Chondrocyte (in vitro differentiated cells): ENCODE results near the gene GRIP1. TPM values are rescaled to one million over a fixed set of nuclear protein-coding genes. Genes with fewer than 3 reads are reported as not detected.

Source experiments
- DNase-seq: peaks from one replicate; pipeline ENCODE4 v3.0.0; 2021; ENCODE audit warnings: mixed read lengths, low spot score
- H3K27ac Mint-ChIP-seq: one replicate; pipeline ENCODE4 v1.8.0; 2021; ENCODE audit warnings: mild to moderate bottlenecking, moderate library complexity, mixed read lengths; ENCODE audit not compliant: unreplicated experiment
- H3K27me3 Mint-ChIP-seq: 2 replicates; pipeline ENCODE4 v1.8.0; 2021; ENCODE audit warnings: low read depth, mixed read lengths
- H3K36me3 Mint-ChIP-seq: 2 replicates; pipeline ENCODE4 v1.8.0; 2021; ENCODE audit warnings: low read depth, mixed read lengths
- H3K4me1 Mint-ChIP-seq: 2 replicates; pipeline ENCODE4 v1.8.0; 2021; ENCODE audit warnings: low read depth, mild to moderate bottlenecking, mixed read lengths
- H3K4me3 Mint-ChIP-seq: one replicate; pipeline ENCODE4 v1.8.0; 2021; ENCODE audit warnings: mild to moderate bottlenecking, moderate library complexity, mixed read lengths; ENCODE audit not compliant: unreplicated experiment
- H3K9me3 Mint-ChIP-seq: 2 replicates; pipeline ENCODE4 v1.8.0; 2021; ENCODE audit warnings: low read depth, mixed read lengths
- CTCF ChIP-seq: fragments of 200-600 bp; sonication (generic); IDR thresholded peaks from 2 replicates; pipeline ENCODE4 v1.5.0; 2021; ENCODE audit warnings: antibody characterized with exemption, mild to moderate bottlenecking, moderate library complexity
- total RNA-seq: library from RNA; stranded (reverse); gene quantifications from 3 replicates; pipeline ENCODE4 v1.2.1, GENCODE V29; 2021

GRIP1 gene
- total RNA-seq, 1 donor from 2014 or later: 5.0 TPM

- TF ChIP-seq CTCF: no peak
- Mint-ChIP-seq H3K4me3 (no peak overlapping the region), H3K4me1 (peaks cover 7% of the 10 kb centered on the region), H3K36me3 (peaks cover 1% of the 10 kb centered on the region), H3K27me3 (no peaks in the 10 kb centered on the region), H3K27ac (no peak overlapping the region), H3K9me3 (peaks cover 3% of the 10 kb centered on the region)
- DNase-seq: no peak
Measured at GRCh38 chr12:66508025-66508424, 170.9 kb downstream of the GRIP1 start.

GRCh38 chr12:66503746-66504145, 175.1 kb downstream of the GRIP1 start:
- H3K4me1 Mint-ChIP-seq: peaks cover 6% of the 10 kb centered on the region
- no peak overlapping the region for H3K4me3 Mint-ChIP-seq
- no peaks in the 10 kb centered on the region for H3K36me3 Mint-ChIP-seq
- DNase-seq: no peak
- TF ChIP-seq CTCF: no peak
- H3K27ac Mint-ChIP-seq: no peak overlapping the region
- H3K27me3 Mint-ChIP-seq: no peaks in the 10 kb centered on the region
- H3K9me3 Mint-ChIP-seq: no peaks in the 10 kb centered on the region

- DNase-seq: no peak
- H3K36me3 Mint-ChIP-seq: no peaks in the 10 kb centered on the region
- H3K27ac Mint-ChIP-seq: no peak overlapping the region
- TF ChIP-seq CTCF: no peak
- H3K9me3 Mint-ChIP-seq: no peaks in the 10 kb centered on the region
- no peaks in the 10 kb centered on the region for H3K27me3 Mint-ChIP-seq
- H3K4me1 Mint-ChIP-seq: no peaks in the 10 kb centered on the region
- H3K4me3 Mint-ChIP-seq: no peak overlapping the region
Measured at GRCh38 chr12:66502911-66503310, 176.0 kb downstream of the GRIP1 start.

- Mint-ChIP-seq H3K36me3 (peaks cover 2% of the 10 kb centered on the region), H3K9me3 (no peaks in the 10 kb centered on the region), H3K4me3 (no peak overlapping the region), H3K4me1 (no peaks in the 10 kb centered on the region), H3K27me3 (no peaks in the 10 kb centered on the region), H3K27ac (no peak overlapping the region)
- TF ChIP-seq CTCF: no peak
- no peak for DNase-seq
Measured at GRCh38 chr12:66500841-66501240, 178.0 kb downstream of the GRIP1 start.

GRCh38 chr12:66500091-66500490, 178.8 kb downstream of the GRIP1 start:
- Mint-ChIP-seq H3K4me1 (no peaks in the 10 kb centered on the region), H3K27ac (no peak overlapping the region), H3K4me3 (no peak overlapping the region), H3K27me3 (no peaks in the 10 kb centered on the region), H3K36me3 (peaks cover 2% of the 10 kb centered on the region), H3K9me3 (no peaks in the 10 kb centered on the region)
- TF ChIP-seq CTCF: no peak
- no peak for DNase-seq
